Suprapubic skin (tissue), 4 donors: ENCODE data around the gene LRCH1. TPM values are rescaled to one million over a fixed set of nuclear protein-coding genes. Genes with fewer than 3 reads are reported as not detected.

Source experiments
- DNase-seq, 2 donors: peaks; one replicate each; pipeline ENCODE4 v3.0.0-alpha.2; 2019; ENCODE audit warnings: low spot score in 2 of 2
- H3K27ac ChIP-seq: fragments of 200-600 bp; sonication (generic); one replicate; pipeline ENCODE4 v1.5.1; 2019
- H3K27me3 ChIP-seq: fragments of 200-600 bp; sonication (generic); one replicate; pipeline ENCODE4 v1.5.1; 2019
- H3K36me3 ChIP-seq: fragments of 200-600 bp; sonication (generic); one replicate; pipeline ENCODE4 v1.5.1; 2019
- H3K4me1 ChIP-seq: fragments of 200-600 bp; sonication (generic); one replicate; pipeline ENCODE4 v1.5.1; 2019
- H3K4me3 ChIP-seq: fragments of 200-600 bp; sonication (generic); one replicate; pipeline ENCODE4 v1.5.1; 2019; ENCODE audit warnings: mild to moderate bottlenecking
- H3K9me3 ChIP-seq: fragments of 200-600 bp; sonication (generic); one replicate; pipeline ENCODE4 v1.5.1; 2019
- CTCF ChIP-seq, 2 donors: fragments of 200-600 bp in 1 of 2; fragments of 450-650 bp in 1 of 2; sonication (generic) in 1 of 2; IDR thresholded peaks; one replicate each; pipeline ENCODE4 v1.5.1; 2016 to 2019; ENCODE audit warnings: antibody characterized with exemption in 2 of 2, mild to moderate bottlenecking in 1 of 2, moderate library complexity in 1 of 2
- EP300 ChIP-seq: sonication (generic); formaldehyde crosslinking; IDR thresholded peaks from one replicate; pipeline ENCODE4 v1.6.1; 2017; ENCODE audit warnings: antibody characterized with exemption
- POLR2A ChIP-seq, 2 donors: fragments of 450-650 bp; IDR thresholded peaks; one replicate each; pipeline ENCODE4 v1.6.1; 2017; ENCODE audit warnings: antibody characterized with exemption in 2 of 2, mild to moderate bottlenecking in 2 of 2, moderate library complexity in 2 of 2
- POLR2AphosphoS5 ChIP-seq, 3 donors: sonication (generic); formaldehyde crosslinking; IDR thresholded peaks; one replicate each; pipeline ENCODE4 v1.6.1; 2017; ENCODE audit warnings: antibody characterized with exemption in 3 of 3
- WGBS: methylation state at CpG from one replicate; pipeline ENCODE4 v1.1.5; 2018; 5-methylcytosine and 5-hydroxymethylcytosine counted together
- total RNA-seq, 4 donors: library from RNA; depleted of rRNA; stranded (reverse); fragments of >200 nt; gene quantifications; one replicate each; pipeline ENCODE4 v1.1.0, GENCODE V29; 2016

Gene LRCH1
- total RNA-seq, 4 donors from 2014 or later: 29.1 to 44.7 (median 34.9) TPM

GRCh38 chr13:46648166-46648607 lies 95.2 kb downstream of the LRCH1 start:
- Histone ChIP-seq H3K4me1 (peaks cover 6% of the 10 kb centered on the region), H3K4me3 (no peak overlapping the region), H3K9me3 (no peaks in the 10 kb centered on the region), H3K27ac (no peak overlapping the region), H3K27me3 (no peaks in the 10 kb centered on the region), H3K36me3 (no peaks in the 10 kb centered on the region)
- no peak for DNase-seq
- WGBS: 64% methylated on average over 4 of the region's 4 CpGs
- TF ChIP-seq CTCF (IDR thresholded peaks at IDR 0.05): no peak
- TF ChIP-seq POLR2A (IDR thresholded peaks at IDR 0.05): no peak
- TF ChIP-seq EP300: no peak
- no peak for TF ChIP-seq POLR2AphosphoS5 (IDR thresholded peaks at IDR 0.05)

GRCh38 chr13:46649816-46650215 lies 96.8 kb downstream of the LRCH1 start:
- no peak overlapping the region for H3K4me3 ChIP-seq
- no peak for DNase-seq
- H3K9me3 ChIP-seq: no peaks in the 10 kb centered on the region
- H3K27me3 ChIP-seq: no peaks in the 10 kb centered on the region
- 79% methylated on average over 1 of the region's 1 CpG for WGBS
- H3K4me1 ChIP-seq: peaks cover 11% of the 10 kb centered on the region
- TF ChIP-seq EP300 (no peak), POLR2AphosphoS5 (IDR thresholded peaks at IDR 0.05) (no peak), CTCF (IDR thresholded peaks at IDR 0.05) (no peak), POLR2A (IDR thresholded peaks at IDR 0.05) (no peak)
- H3K36me3 ChIP-seq: no peaks in the 10 kb centered on the region
- H3K27ac ChIP-seq: no peak overlapping the region

- no peak overlapping the region for H3K4me3 ChIP-seq
- no peak for TF ChIP-seq CTCF (IDR thresholded peaks at IDR 0.05)
- no peak for TF ChIP-seq POLR2AphosphoS5 (IDR thresholded peaks at IDR 0.05)
- TF ChIP-seq EP300: no peak
- TF ChIP-seq POLR2A (IDR thresholded peaks at IDR 0.05): no peak
- 28% methylated on average over 1 of the region's 1 CpG for whole genome bisulfite sequencing
- no peak for DNase-seq
- peak overlapping the region; percentile 73 for H3K27ac ChIP-seq
- no peaks in the 10 kb centered on the region for H3K9me3 ChIP-seq
- H3K36me3 ChIP-seq: no peaks in the 10 kb centered on the region
- H3K27me3 ChIP-seq: no peaks in the 10 kb centered on the region
- H3K4me1 ChIP-seq: peaks cover 24% of the 10 kb centered on the region
Measured at GRCh38 chr13:46654951-46655350, 102.0 kb downstream of the LRCH1 start.

- TF ChIP-seq EP300: no peak
- TF ChIP-seq POLR2AphosphoS5 (IDR thresholded peaks at IDR 0.05): no peak
- TF ChIP-seq POLR2A (IDR thresholded peaks at IDR 0.05): no peak
- TF ChIP-seq CTCF (IDR thresholded peaks at IDR 0.05): no peak
- no peaks in the 10 kb centered on the region for H3K36me3 ChIP-seq
- no peak for DNase-seq
- peaks cover 24% of the 10 kb centered on the region for H3K4me1 ChIP-seq
- H3K27me3 ChIP-seq: no peaks in the 10 kb centered on the region
- no peak overlapping the region for H3K4me3 ChIP-seq
- 18% methylated on average over 8 of the region's 8 CpGs for WGBS
- no peaks in the 10 kb centered on the region for H3K9me3 ChIP-seq
- H3K27ac ChIP-seq: peak overlapping the region; percentile 73
Measured at GRCh38 chr13:46655377-46656180, 102.6 kb downstream of the LRCH1 start.

GRCh38 chr13:46656786-46657185 lies 103.8 kb downstream of the LRCH1 start:
- H3K27ac ChIP-seq: no peak overlapping the region
- TF ChIP-seq EP300: no peak
- TF ChIP-seq CTCF (IDR thresholded peaks at IDR 0.05): no peak

More at GRCh38 chr13:46656786-46657185, 103.8 kb downstream of the LRCH1 start:
- H3K27me3 ChIP-seq: no peaks in the 10 kb centered on the region
- no peak overlapping the region for H3K4me3 ChIP-seq
- DNase-seq: no peak
- H3K36me3 ChIP-seq: no peaks in the 10 kb centered on the region
- no peaks in the 10 kb centered on the region for H3K9me3 ChIP-seq
- peaks cover 24% of the 10 kb centered on the region for H3K4me1 ChIP-seq
